ENCODE measurements around the gene ITGA6. TPM values are rescaled to one million over a fixed set of nuclear protein-coding genes. Genes with fewer than 3 reads are reported as not detected.
"Not testable (repeated sequence)": the region's sequence is repeated elsewhere in the genome, so short reads cannot be mapped to it uniquely, and the experiment has no call there.

The ITGA6 gene
- total RNA-seq, 2 donors from 2014 or later: 61.7 to 79.5 TPM

- Mint-ChIP-seq H3K36me3 (ENCODE audit: low read depth) (peaks cover 5% of the 10 kb centered on the region), H3K27me3 (no peaks in the 10 kb centered on the region), H3K4me3 (no peak overlapping the region), H3K4me1 (peaks cover 5% of the 10 kb centered on the region), H3K27ac (peak overlapping the region; percentile 14)
- DNase-seq (no peak), ATAC-seq (no peak)
- no peaks in the 10 kb centered on the region for H3K9me3 ChIP-seq (ENCODE audit: control insufficient read depth, low read length, poor library complexity, severe bottlenecking)
Measured at GRCh38 chr2:172510088-172510487, 82.7 kb downstream of the ITGA6 start.

GRCh38 chr2:172510548-172510947 is 83.2 kb downstream of the ITGA6 start:
- H3K4me3 Mint-ChIP-seq: no peak overlapping the region
- H3K27ac Mint-ChIP-seq: peak overlapping the region; percentile 14
- no peak for ATAC-seq
- no peak for DNase-seq
- H3K27me3 Mint-ChIP-seq: no peaks in the 10 kb centered on the region
- H3K9me3 ChIP-seq (ENCODE audit: control insufficient read depth, low read length, poor library complexity, severe bottlenecking): no peaks in the 10 kb centered on the region
- peaks cover 5% of the 10 kb centered on the region for H3K4me1 Mint-ChIP-seq
- peaks cover 5% of the 10 kb centered on the region for H3K36me3 Mint-ChIP-seq (ENCODE audit: low read depth)

GRCh38 chr2:172512810-172513523 is 85.6 kb downstream of the ITGA6 start:
- no peaks in the 10 kb centered on the region for H3K9me3 ChIP-seq (ENCODE audit: control insufficient read depth, low read length, poor library complexity, severe bottlenecking)
- no peak overlapping the region for H3K4me3 Mint-ChIP-seq
- H3K4me1 Mint-ChIP-seq: peaks cover 5% of the 10 kb centered on the region
- H3K36me3 Mint-ChIP-seq (ENCODE audit: low read depth): no peaks in the 10 kb centered on the region
- H3K27ac Mint-ChIP-seq: no peak overlapping the region
- no peaks in the 10 kb centered on the region for H3K27me3 Mint-ChIP-seq
- DNase-seq (no peak), ATAC-seq (no peak)

- H3K27ac Mint-ChIP-seq: no peak overlapping the region
- no peaks in the 10 kb centered on the region for H3K9me3 ChIP-seq (ENCODE audit: control insufficient read depth, low read length, poor library complexity, severe bottlenecking)
- peaks cover 5% of the 10 kb centered on the region for H3K4me1 Mint-ChIP-seq
- ATAC-seq (no peak), DNase-seq (no peak)
- H3K27me3 Mint-ChIP-seq: no peaks in the 10 kb centered on the region
- H3K36me3 Mint-ChIP-seq (ENCODE audit: low read depth): no peaks in the 10 kb centered on the region
- no peak overlapping the region for H3K4me3 Mint-ChIP-seq
Measured at GRCh38 chr2:172513524-172513900, 86.1 kb downstream of the ITGA6 start.

- Mint-ChIP-seq H3K4me3 (no peak overlapping the region), H3K36me3 (ENCODE audit: low read depth) (no peaks in the 10 kb centered on the region)
- peak; percentile 39 for ATAC-seq
Measured at GRCh38 chr2:172513935-172514586, 86.7 kb downstream of the ITGA6 start.

GRCh38 chr2:172516299-172516698 is 88.9 kb downstream of the ITGA6 start:
- no peaks in the 10 kb centered on the region for H3K27me3 Mint-ChIP-seq
- H3K36me3 Mint-ChIP-seq (ENCODE audit: low read depth): no peaks in the 10 kb centered on the region
- no peak overlapping the region for H3K27ac Mint-ChIP-seq
- no peaks in the 10 kb centered on the region for H3K9me3 ChIP-seq (ENCODE audit: control insufficient read depth, low read length, poor library complexity, severe bottlenecking)
- H3K4me1 Mint-ChIP-seq: no peaks in the 10 kb centered on the region
- no peak overlapping the region for H3K4me3 Mint-ChIP-seq
- ATAC-seq (no peak), DNase-seq (no peak)

More at GRCh38 chr2:172513935-172514586, 86.7 kb downstream of the ITGA6 start:
- DNase-seq: no peak
- Mint-ChIP-seq H3K27me3 (no peaks in the 10 kb centered on the region), H3K27ac (no peak overlapping the region), H3K4me1 (peaks cover 5% of the 10 kb centered on the region)
- no peaks in the 10 kb centered on the region for H3K9me3 ChIP-seq (ENCODE audit: control insufficient read depth, low read length, poor library complexity, severe bottlenecking)

GRCh38 chr2:172518995-172519394 is 91.6 kb downstream of the ITGA6 start:
- no peak overlapping the region for H3K27ac Mint-ChIP-seq
- ATAC-seq: no peak
- peaks cover 2% of the 10 kb centered on the region for H3K36me3 Mint-ChIP-seq (ENCODE audit: low read depth)
- H3K9me3 ChIP-seq (ENCODE audit: control insufficient read depth, low read length, poor library complexity, severe bottlenecking): no peaks in the 10 kb centered on the region
- H3K4me3 Mint-ChIP-seq: no peak overlapping the region
- H3K4me1 Mint-ChIP-seq: no peaks in the 10 kb centered on the region
- no peaks in the 10 kb centered on the region for H3K27me3 Mint-ChIP-seq
- DNase-seq: no peak

- no peaks in the 10 kb centered on the region for H3K4me1 Mint-ChIP-seq
- no peak overlapping the region for H3K27ac Mint-ChIP-seq
- H3K27me3 Mint-ChIP-seq: no peaks in the 10 kb centered on the region
- ATAC-seq (no peak), DNase-seq (no peak)
- no peaks in the 10 kb centered on the region for H3K9me3 ChIP-seq (ENCODE audit: control insufficient read depth, low read length, poor library complexity, severe bottlenecking)
- H3K4me3 Mint-ChIP-seq: no peak overlapping the region
- peaks cover 2% of the 10 kb centered on the region for H3K36me3 Mint-ChIP-seq (ENCODE audit: low read depth)
Measured at GRCh38 chr2:172525601-172526000, 98.2 kb downstream of the ITGA6 start.

- Mint-ChIP-seq H3K27me3 (no peaks in the 10 kb centered on the region), H3K4me1 (no peaks in the 10 kb centered on the region)
Measured at GRCh38 chr2:172531309-172531708, 103.9 kb downstream of the ITGA6 start.

GRCh38 chr2:172532461-172532860 is 105.1 kb downstream of the ITGA6 start:
- not testable (repeated sequence) for DNase-seq; H3K27ac Mint-ChIP-seq; H3K4me1 Mint-ChIP-seq; H3K9me3 ChIP-seq (ENCODE audit: control insufficient read depth, low read length, poor library complexity, severe bottlenecking); H3K4me3 Mint-ChIP-seq; ATAC-seq; H3K36me3 Mint-ChIP-seq (ENCODE audit: low read depth); H3K27me3 Mint-ChIP-seq

More at GRCh38 chr2:172531309-172531708, 103.9 kb downstream of the ITGA6 start:
- Mint-ChIP-seq H3K36me3 (ENCODE audit: low read depth) (peaks cover 4% of the 10 kb centered on the region), H3K27ac (no peak overlapping the region), H3K4me3 (no peak overlapping the region)
- DNase-seq (no peak), ATAC-seq (no peak)
- peaks cover 2% of the 10 kb centered on the region for H3K9me3 ChIP-seq (ENCODE audit: control insufficient read depth, low read length, poor library complexity, severe bottlenecking)

GRCh38 chr2:172533687-172534086 is 106.3 kb downstream of the ITGA6 start:
- Mint-ChIP-seq H3K27me3 (no peaks in the 10 kb centered on the region), H3K4me3 (no peak overlapping the region), H3K36me3 (ENCODE audit: low read depth) (peaks cover 4% of the 10 kb centered on the region), H3K4me1 (no peaks in the 10 kb centered on the region), H3K27ac (no peak overlapping the region)
- peaks cover 2% of the 10 kb centered on the region for H3K9me3 ChIP-seq (ENCODE audit: control insufficient read depth, low read length, poor library complexity, severe bottlenecking)
- DNase-seq (no peak), ATAC-seq (no peak)

- no peaks in the 10 kb centered on the region for H3K27me3 Mint-ChIP-seq
- H3K9me3 ChIP-seq (ENCODE audit: control insufficient read depth, low read length, poor library complexity, severe bottlenecking): peaks cover 2% of the 10 kb centered on the region
- no peaks in the 10 kb centered on the region for H3K4me1 Mint-ChIP-seq
- ATAC-seq (no peak), DNase-seq (no peak)
- H3K4me3 Mint-ChIP-seq: no peak overlapping the region
- H3K36me3 Mint-ChIP-seq (ENCODE audit: low read depth): peaks cover 4% of the 10 kb centered on the region
- no peak overlapping the region for H3K27ac Mint-ChIP-seq
Measured at GRCh38 chr2:172535119-172535518, 107.7 kb downstream of the ITGA6 start.

- not testable (repeated sequence) for H3K9me3 ChIP-seq (ENCODE audit: control insufficient read depth, low read length, poor library complexity, severe bottlenecking); H3K27ac Mint-ChIP-seq; H3K27me3 Mint-ChIP-seq; DNase-seq; ATAC-seq; H3K4me1 Mint-ChIP-seq; H3K4me3 Mint-ChIP-seq; H3K36me3 Mint-ChIP-seq (ENCODE audit: low read depth)
Measured at GRCh38 chr2:172537851-172538250, 110.5 kb downstream of the ITGA6 start.

- Mint-ChIP-seq H3K36me3 (ENCODE audit: low read depth) (peaks cover 8% of the 10 kb centered on the region), H3K27ac (no peak overlapping the region), H3K27me3 (no peaks in the 10 kb centered on the region), H3K4me1 (no peaks in the 10 kb centered on the region), H3K4me3 (no peak overlapping the region)
- ATAC-seq: no peak
- DNase-seq: no peak
- peaks cover 2% of the 10 kb centered on the region for H3K9me3 ChIP-seq (ENCODE audit: control insufficient read depth, low read length, poor library complexity, severe bottlenecking)
Measured at GRCh38 chr2:172539767-172540166, 112.4 kb downstream of the ITGA6 start.
